Neutrophil (primary cell): ENCODE data around the gene ID3.
"Not testable (repeated sequence)": the region's sequence is repeated elsewhere in the genome, so short reads cannot be mapped to it uniquely, and the experiment has no call there.

Experiments
- H3K27ac ChIP-seq: fragments of 200-600 bp; sonication (generic); 2 replicates; pipeline ENCODE4 v1.5.1; 2016; ENCODE audit warnings: mild to moderate bottlenecking, moderate library complexity
- H3K27me3 ChIP-seq: fragments of 200-600 bp; sonication (generic); 2 replicates; pipeline ENCODE4 v1.6.0; 2016; ENCODE audit warnings: mild to moderate bottlenecking
- H3K36me3 ChIP-seq: fragments of 200-600 bp; sonication (generic); 2 replicates; pipeline ENCODE4 v1.5.1; 2017
- H3K4me1 ChIP-seq, 2 experiments: fragments of 200-600 bp in 1 of 2; sonication (generic) in 1 of 2; 1 replicate in 1 of 2; 2 replicates in 1 of 2; pipeline versions ENCODE4 v1.5.1 to v1.6.1; 2013 to 2016; ENCODE audit warnings: low read depth in 1 of 2, low read length in 1 of 2, mild to moderate bottlenecking in 1 of 2, moderate library complexity in 1 of 2; ENCODE audit not compliant: control insufficient read depth in 1 of 2, insufficient read depth in 1 of 2
- H3K4me3 ChIP-seq, 2 experiments: fragments of 200-600 bp in 1 of 2; sonication (generic) in 1 of 2; 1 replicate in 1 of 2; 2 replicates in 1 of 2; pipeline ENCODE4 v1.5.1; 2013 to 2016; ENCODE audit warnings: low read depth in 1 of 2, low read length in 1 of 2, mild to moderate bottlenecking in 1 of 2, moderate library complexity in 1 of 2
- H3K9me3 ChIP-seq: fragments of 200-600 bp; sonication (generic); 2 replicates; pipeline ENCODE4 v1.5.1; 2016
- TF ChIP-seq, protein P1 (sequence below): fragments of 200-600 bp; sonication (generic); IDR thresholded peaks from 2 replicates; pipeline ENCODE4 v1.5.1; 2016; ENCODE audit warnings: antibody characterized with exemption

ID3 gene

DNA sequence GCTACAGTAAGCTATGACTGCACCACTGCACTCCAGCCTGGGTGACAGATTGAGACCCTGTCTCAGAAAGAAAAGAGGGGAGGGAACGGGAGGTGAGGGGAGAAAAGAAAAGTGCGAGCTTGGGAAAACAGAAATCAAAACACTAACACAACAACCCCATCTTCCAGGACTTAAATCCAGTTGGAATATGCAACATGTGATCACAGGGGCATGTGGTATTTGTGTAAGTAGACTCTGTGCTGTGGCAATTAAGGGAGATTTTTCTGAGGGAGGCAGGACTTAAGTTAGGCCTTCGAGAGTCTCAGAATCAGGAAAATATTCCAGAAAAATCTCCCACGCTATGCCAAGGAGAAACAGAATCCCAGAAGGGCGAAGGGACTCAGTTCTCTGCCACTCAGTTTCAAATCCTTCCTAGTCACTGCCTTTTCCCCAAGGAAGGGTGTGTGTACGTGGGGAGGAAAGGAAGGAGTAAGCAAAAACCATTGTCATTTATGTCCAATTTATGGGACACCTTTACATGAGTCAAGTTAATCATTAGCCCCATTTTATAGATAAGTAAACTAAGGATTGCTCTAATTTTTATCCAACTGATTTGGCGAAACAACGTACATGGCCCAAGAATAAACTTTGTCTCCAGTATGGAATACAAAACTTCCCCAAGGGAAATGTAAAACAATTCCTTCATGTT is 12.3 kb downstream of the ID3 start:
- H3K4me1 ChIP-seq: no peaks in the 10 kb centered on the region
- H3K9me3 ChIP-seq: no peaks in the 10 kb centered on the region
- H3K27ac ChIP-seq: no peak overlapping the region
- H3K4me3 ChIP-seq: no peak overlapping the region
- TF ChIP-seq, protein P1, sequence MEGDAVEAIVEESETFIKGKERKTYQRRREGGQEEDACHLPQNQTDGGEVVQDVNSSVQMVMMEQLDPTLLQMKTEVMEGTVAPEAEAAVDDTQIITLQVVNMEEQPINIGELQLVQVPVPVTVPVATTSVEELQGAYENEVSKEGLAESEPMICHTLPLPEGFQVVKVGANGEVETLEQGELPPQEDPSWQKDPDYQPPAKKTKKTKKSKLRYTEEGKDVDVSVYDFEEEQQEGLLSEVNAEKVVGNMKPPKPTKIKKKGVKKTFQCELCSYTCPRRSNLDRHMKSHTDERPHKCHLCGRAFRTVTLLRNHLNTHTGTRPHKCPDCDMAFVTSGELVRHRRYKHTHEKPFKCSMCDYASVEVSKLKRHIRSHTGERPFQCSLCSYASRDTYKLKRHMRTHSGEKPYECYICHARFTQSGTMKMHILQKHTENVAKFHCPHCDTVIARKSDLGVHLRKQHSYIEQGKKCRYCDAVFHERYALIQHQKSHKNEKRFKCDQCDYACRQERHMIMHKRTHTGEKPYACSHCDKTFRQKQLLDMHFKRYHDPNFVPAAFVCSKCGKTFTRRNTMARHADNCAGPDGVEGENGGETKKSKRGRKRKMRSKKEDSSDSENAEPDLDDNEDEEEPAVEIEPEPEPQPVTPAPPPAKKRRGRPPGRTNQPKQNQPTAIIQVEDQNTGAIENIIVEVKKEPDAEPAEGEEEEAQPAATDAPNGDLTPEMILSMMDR: no peak
- H3K27me3 ChIP-seq: peaks cover 62% of the 10 kb centered on the region
- H3K36me3 ChIP-seq: no peaks in the 10 kb centered on the region

DNA sequence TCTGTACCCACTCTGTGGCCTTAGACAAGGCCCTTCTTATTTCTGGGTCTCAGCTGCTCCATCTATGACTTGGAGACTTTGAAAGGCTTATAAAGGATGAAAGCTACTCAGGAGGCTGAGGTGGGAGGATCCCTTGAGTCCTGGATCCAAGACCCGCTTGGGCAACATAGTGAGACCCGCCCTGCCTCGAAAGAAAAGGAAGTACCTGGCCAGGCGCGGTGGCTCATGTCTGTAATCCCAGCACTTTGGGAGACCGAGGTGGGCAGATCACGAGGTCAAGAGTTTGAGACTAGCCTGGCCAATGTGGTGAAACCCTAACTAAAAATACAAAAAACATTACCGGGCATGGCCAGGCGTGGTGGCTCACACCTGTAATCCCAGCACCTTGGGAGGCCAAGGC is 13.4 kb downstream of the ID3 start:
- Histone ChIP-seq H3K4me3 (no peak overlapping the region), H3K4me1 (no peaks in the 10 kb centered on the region), H3K36me3 (no peaks in the 10 kb centered on the region), H3K27ac (no peak overlapping the region), H3K9me3 (no peaks in the 10 kb centered on the region), H3K27me3 (peaks cover 54% of the 10 kb centered on the region)
- TF ChIP-seq, protein P1: no peak

DNA sequence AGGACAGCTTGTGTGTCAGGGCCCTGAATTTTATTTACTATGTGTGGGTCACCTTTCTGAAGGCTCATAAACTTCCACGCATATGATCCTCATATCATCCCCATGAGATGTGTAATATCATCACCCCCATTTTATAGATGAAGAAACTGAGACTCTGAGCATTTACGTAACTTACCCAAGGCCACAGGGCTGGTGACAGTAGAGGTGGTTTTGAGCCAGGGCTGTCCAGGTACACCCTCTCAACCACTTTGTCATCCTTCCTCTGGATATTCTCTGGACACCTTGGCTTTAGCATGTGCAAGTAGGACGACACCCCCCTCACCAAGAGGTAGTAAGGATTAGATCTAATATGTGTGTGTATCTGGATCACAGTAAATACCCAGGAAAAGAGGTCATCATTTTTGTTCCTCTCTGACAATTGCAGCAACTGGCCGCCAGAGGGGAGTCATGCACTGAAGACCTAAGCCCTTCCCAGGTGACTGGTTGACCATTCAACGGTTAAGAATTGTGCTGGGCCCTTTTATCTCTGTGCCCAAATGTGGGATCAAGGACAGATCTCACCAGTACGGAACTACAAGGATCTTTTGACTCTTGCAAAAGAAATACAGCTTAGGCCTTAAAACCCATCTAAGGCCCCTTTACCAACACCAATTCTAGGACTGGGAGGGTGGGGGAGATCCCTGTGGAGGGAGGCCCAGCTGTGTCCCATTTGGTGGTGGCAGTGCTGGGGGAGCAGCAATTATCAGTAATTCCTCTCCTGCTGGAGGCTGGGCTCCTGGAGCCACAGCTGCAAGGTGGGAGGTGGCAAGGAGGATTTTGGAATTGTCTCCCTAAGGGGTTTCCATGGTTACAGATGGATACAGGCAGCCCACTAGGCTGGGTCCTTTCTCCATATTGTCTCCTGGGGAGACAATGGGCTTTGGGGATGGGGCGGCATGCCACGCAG is 14.6 kb downstream of the ID3 start:
- peaks cover 3 to 4% of the 10 kb centered on the region in 2 experiments for H3K4me1 ChIP-seq
- no peaks in the 10 kb centered on the region for H3K36me3 ChIP-seq
- TF ChIP-seq, protein P1: peak; percentile 95
- H3K27ac ChIP-seq: no peak overlapping the region
- no peak overlapping the region for H3K4me3 ChIP-seq
- H3K27me3 ChIP-seq: peaks cover 45% of the 10 kb centered on the region
- H3K9me3 ChIP-seq: no peaks in the 10 kb centered on the region

DNA sequence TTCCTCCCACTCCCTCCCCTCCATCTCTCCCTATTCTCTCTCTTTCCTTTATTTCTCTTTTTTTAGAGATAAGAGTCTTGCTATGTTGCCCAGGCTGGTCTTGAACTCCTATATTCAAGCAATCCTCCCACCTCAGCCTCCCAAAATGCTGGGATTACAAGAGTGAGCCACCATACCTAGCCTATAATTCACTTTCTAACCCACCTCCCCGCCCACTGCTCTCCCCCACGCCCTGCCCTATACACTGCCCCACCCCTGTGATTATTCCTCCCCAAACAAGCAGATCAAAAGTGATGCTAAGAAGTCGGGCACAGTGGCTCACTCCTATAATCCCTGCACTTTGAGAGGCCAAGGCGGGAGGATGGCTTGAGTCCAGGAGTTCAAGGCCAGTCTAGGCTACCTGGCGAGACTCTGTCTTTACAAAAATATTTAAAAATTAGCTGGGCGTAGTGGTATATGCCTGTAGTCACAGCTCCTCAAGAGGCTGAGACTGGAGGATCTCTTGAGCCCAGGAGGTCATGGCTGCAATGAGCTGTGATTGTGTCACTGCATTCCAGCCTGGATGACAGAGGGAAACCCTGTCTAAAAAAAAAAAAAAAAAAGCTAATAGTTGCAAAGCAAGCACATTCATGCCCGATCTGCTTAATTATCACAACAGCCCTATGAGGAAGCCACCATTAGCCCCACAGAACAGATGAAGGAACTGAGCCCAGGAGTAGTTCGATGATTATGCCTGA is 15.4 kb downstream of the ID3 start:
- Histone ChIP-seq H3K4me3 (no peak overlapping the region), H3K4me1 (peaks cover 8 to 10% of the 10 kb centered on the region in 2 experiments), H3K27me3 (peaks cover 36% of the 10 kb centered on the region), H3K36me3 (no peaks in the 10 kb centered on the region), H3K27ac (no peak overlapping the region), H3K9me3 (no peaks in the 10 kb centered on the region)
- TF ChIP-seq, protein P1: no peak

DNA sequence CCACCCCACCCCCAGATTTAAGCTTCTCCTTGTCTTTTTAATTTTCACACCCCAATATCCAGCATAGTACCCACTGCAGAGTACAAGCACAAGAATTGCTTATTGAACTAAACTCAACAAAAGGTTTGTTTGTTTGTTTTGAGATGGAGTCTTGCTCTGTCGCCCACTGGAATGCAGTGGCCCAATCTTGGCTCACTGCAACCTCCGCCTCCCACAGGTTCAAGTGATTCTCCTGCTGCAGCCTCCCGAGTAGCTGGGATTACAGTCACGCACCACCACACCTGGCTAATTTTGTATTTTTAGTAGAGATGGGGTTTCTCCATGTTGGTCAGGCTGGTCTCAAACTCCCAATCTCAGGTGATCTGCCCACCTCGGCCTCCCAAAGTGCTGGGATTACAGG is 16.4 kb downstream of the ID3 start:
- not testable (repeated sequence) for H3K4me1 ChIP-seq, H3K36me3 ChIP-seq, H3K27ac ChIP-seq, H3K9me3 ChIP-seq, H3K4me3 ChIP-seq
- H3K27me3 ChIP-seq: peaks cover 27% of the 10 kb centered on the region
